NCI-H748 (cell line): ENCODE measurements around the gene RBMS3.
"Not testable (repeated sequence)": the region's sequence is repeated elsewhere in the genome, so short reads cannot be mapped to it uniquely, and the experiment has no call there.

Experiments
- DNase-seq: peaks from one replicate; lab custom pipeline; 2025; ENCODE audit not compliant: unreplicated experiment; lab: John Stamatoyannopoulos, UW

Gene RBMS3

GRCh38 chr3:29473481-29474170, 192.8 kb downstream of the RBMS3 start:
- DNase-seq: not testable (repeated sequence)

- no peak for DNase-seq
Measured at GRCh38 chr3:29475305-29475840, 194.5 kb downstream of the RBMS3 start.

GRCh38 chr3:29475854-29476253, 195.0 kb downstream of the RBMS3 start:
- DNase-seq: peak; percentile 5

GRCh38 chr3:29478611-29479010, 197.7 kb downstream of the RBMS3 start:
- no peak for DNase-seq

GRCh38 chr3:29481249-29481648, 200.4 kb downstream of the RBMS3 start:
- DNase-seq: no peak

GRCh38 chr3:29481969-29482767, 201.3 kb downstream of the RBMS3 start:
- no peak for DNase-seq

- no peak for DNase-seq
Measured at GRCh38 chr3:29484633-29485032, 203.8 kb downstream of the RBMS3 start.

GRCh38 chr3:29486096-29486495, 205.2 kb downstream of the RBMS3 start:
- peak; percentile 75 for DNase-seq

GRCh38 chr3:29486917-29487316, 206.0 kb downstream of the RBMS3 start:
- no peak for DNase-seq

GRCh38 chr3:29488922-29489321, 208.1 kb downstream of the RBMS3 start:
- DNase-seq: no peak

- DNase-seq: no peak
Measured at GRCh38 chr3:29493109-29493508, 212.2 kb downstream of the RBMS3 start.

GRCh38 chr3:29494305-29495036, 213.6 kb downstream of the RBMS3 start:
- no peak for DNase-seq

GRCh38 chr3:29497282-29497681, 216.4 kb downstream of the RBMS3 start:
- DNase-seq: no peak

GRCh38 chr3:29502771-29503170, 221.9 kb downstream of the RBMS3 start:
- no peak for DNase-seq

GRCh38 chr3:29503314-29503713, 222.4 kb downstream of the RBMS3 start:
- no peak for DNase-seq

- DNase-seq: no peak
Measured at GRCh38 chr3:29503958-29504357, 223.1 kb downstream of the RBMS3 start.

GRCh38 chr3:29506502-29506901, 225.6 kb downstream of the RBMS3 start:
- no peak for DNase-seq

- DNase-seq: no peak
Measured at GRCh38 chr3:29511701-29512100, 230.8 kb downstream of the RBMS3 start.

GRCh38 chr3:29512641-29513040, 231.8 kb downstream of the RBMS3 start:
- no peak for DNase-seq

GRCh38 chr3:29513236-29513635, 232.4 kb downstream of the RBMS3 start:
- no peak for DNase-seq

GRCh38 chr3:29514170-29514569, 233.3 kb downstream of the RBMS3 start:
- no peak for DNase-seq

- DNase-seq: no peak
Measured at GRCh38 chr3:29514912-29515311, 234.0 kb downstream of the RBMS3 start.
